Psoas muscle (tissue), 8 donors: ENCODE measurements around the gene DDX24. TPM values are rescaled to one million over a fixed set of nuclear protein-coding genes. Genes with fewer than 3 reads are reported as not detected.

Source experiments
- ATAC-seq, 4 donors: fragments of 200-7000 bp; cut with Tn5 transposase; one replicate each; pipeline ENCODE4 v1.9.1; 2020; ENCODE audit warnings: moderate library complexity in 3 of 4, mild to moderate bottlenecking in 2 of 4
- DNase-seq, 2 donors: peaks; one replicate each; pipeline ENCODE4 v3.0.0-alpha.2; 2020
- H3K27ac ChIP-seq: fragments of 200-600 bp; one replicate; pipeline ENCODE4 v1.8.0; 2022
- H3K27me3 ChIP-seq, 3 donors: fragments of 200-600 bp in 1 of 3; one replicate each; pipeline versions ENCODE4 v1.6.1 to v1.8.0; 2013 to 2022; ENCODE audit warnings: low read length in 2 of 3, mild to moderate bottlenecking in 2 of 3, moderate library complexity in 1 of 3; ENCODE audit not compliant: insufficient read depth in 3 of 3
- H3K36me3 ChIP-seq, 2 donors: fragments of 200-600 bp in 1 of 2; one replicate each; pipeline versions ENCODE4 v1.6.1 to v1.8.0; 2013 to 2022; ENCODE audit warnings: low read depth in 1 of 2, mild to moderate bottlenecking in 1 of 2, moderate library complexity in 1 of 2; ENCODE audit not compliant: insufficient read depth in 1 of 2
- H3K4me1 ChIP-seq: fragments of 200-600 bp; one replicate; pipeline ENCODE4 v1.8.0; 2022
- H3K4me3 ChIP-seq: fragments of 200-600 bp; one replicate; pipeline ENCODE4 v1.8.0; 2022; ENCODE audit warnings: mild to moderate bottlenecking
- H3K9me3 ChIP-seq: fragments of 200-600 bp; one replicate; pipeline ENCODE4 v1.8.0; 2022
- WGBS, 3 donors: extraction: QIAGEN DNeasy Blood & Tissue Kit; methylation state at CpG; one replicate each; pipeline versions ENCODE4 v1.1.6 to v1.1.7; 2013; 5-methylcytosine and 5-hydroxymethylcytosine counted together
- intact Hi-C, 2 donors: fragments of 100-400 bp; cut with DNase I; formaldehyde crosslinking; loops; one replicate each; pipeline versions ENCODE4 v1.11.0 to v1.14.2; 2022
- polyA plus RNA-seq, 3 donors: library from polyadenylated mRNA; stranded (reverse); fragments of 200-250 nt; gene quantifications; one replicate each; pipeline ENCODE4 v1.2.3, GENCODE V29; 2013
- total RNA-seq, 4 donors: library from RNA; stranded (reverse); fragmentation: NEBNext Ultra II Directional in 2 of 4; extraction: Animal tissue kit (Norgen Biotek cat#: 25700) in 2 of 4; gene quantifications; one replicate each; pipeline versions ENCODE4 v1.2.1 to v1.2.4, GENCODE V29; 2021 to 2023
- TF ChIP-seq, protein P1 (sequence below): fragments of 200-600 bp; IDR thresholded peaks from one replicate; pipeline ENCODE4 v1.8.0; 2022; ENCODE audit warnings: antibody characterized with exemption
- donor health status: healthy with polysubstance abuse.
- donor health status: DM: no; HTN: no; CAD: no; lungs with moderate emphysema.
- donor health status: Bipolar disorder and iron deficiency.
- donor health status: healthy.
- donor health status: DM: yes; HTN: yes; CAD: no.
- donor health status: DM: no; HTN: no; CAD: no.
- donor health status: DM: no; HTN: no; CAD: no.
- donor health status: DM: yes; HTN: yes; CAD: no.

DDX24 gene
- total and polyA plus RNA-seq, 7 donors: 66.5 to 190 (median 145) TPM

GRCh38 chr14:94088516-94088915 lies 7.5 kb upstream of the DDX24 start:
- H3K27ac ChIP-seq: no peak overlapping the region
- H3K4me1 ChIP-seq: no peaks in the 10 kb centered on the region
- no peaks in the 10 kb centered on the region for H3K9me3 ChIP-seq
- no peak for ATAC-seq
- no peak overlapping the region for H3K4me3 ChIP-seq
- 85 to 89% (median 87%) methylated on average over 5 of the region's 5 CpGs for WGBS, 3 donors
- intact Hi-C loops: no loop called here
- TF ChIP-seq, protein P1, sequence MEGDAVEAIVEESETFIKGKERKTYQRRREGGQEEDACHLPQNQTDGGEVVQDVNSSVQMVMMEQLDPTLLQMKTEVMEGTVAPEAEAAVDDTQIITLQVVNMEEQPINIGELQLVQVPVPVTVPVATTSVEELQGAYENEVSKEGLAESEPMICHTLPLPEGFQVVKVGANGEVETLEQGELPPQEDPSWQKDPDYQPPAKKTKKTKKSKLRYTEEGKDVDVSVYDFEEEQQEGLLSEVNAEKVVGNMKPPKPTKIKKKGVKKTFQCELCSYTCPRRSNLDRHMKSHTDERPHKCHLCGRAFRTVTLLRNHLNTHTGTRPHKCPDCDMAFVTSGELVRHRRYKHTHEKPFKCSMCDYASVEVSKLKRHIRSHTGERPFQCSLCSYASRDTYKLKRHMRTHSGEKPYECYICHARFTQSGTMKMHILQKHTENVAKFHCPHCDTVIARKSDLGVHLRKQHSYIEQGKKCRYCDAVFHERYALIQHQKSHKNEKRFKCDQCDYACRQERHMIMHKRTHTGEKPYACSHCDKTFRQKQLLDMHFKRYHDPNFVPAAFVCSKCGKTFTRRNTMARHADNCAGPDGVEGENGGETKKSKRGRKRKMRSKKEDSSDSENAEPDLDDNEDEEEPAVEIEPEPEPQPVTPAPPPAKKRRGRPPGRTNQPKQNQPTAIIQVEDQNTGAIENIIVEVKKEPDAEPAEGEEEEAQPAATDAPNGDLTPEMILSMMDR: no peak
- no peaks in the 10 kb centered on the region for H3K36me3 ChIP-seq
- DNase-seq: no peak
- H3K27me3 ChIP-seq: no peaks in the 10 kb centered on the region

DNA sequence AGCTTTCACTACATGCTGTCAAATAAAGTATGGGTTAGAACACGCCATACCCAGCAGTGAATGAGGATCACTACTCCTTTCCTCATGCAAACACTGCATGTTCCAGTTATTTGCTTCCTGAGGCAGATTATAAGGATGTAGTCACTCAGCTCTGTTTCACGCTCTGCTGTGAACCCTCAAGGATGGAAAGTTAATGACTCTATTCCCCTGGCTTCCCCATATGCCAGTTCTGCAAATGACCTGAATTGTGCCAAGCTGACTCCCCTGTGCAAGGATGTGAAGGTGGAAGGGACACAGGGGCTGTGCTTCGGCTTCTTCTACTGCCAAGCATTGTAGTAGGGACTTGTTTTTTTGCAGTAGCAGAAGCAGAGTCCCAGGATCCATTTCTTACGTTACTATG lies 6.9 kb upstream of the DDX24 start:
- H3K4me3 ChIP-seq: no peak overlapping the region
- no peak overlapping the region for H3K27ac ChIP-seq
- no peaks in the 10 kb centered on the region for H3K9me3 ChIP-seq
- H3K27me3 ChIP-seq: no peaks in the 10 kb centered on the region
- H3K4me1 ChIP-seq: no peaks in the 10 kb centered on the region
- WGBS, 3 donors: 72 to 96% (median 74%) methylated on average over 4 of the region's 4 CpGs
- no peak for DNase-seq
- TF ChIP-seq, protein P1: no peak
- no peak for ATAC-seq
- H3K36me3 ChIP-seq: no peaks in the 10 kb centered on the region
- intact Hi-C loops: no loop called here

DNA sequence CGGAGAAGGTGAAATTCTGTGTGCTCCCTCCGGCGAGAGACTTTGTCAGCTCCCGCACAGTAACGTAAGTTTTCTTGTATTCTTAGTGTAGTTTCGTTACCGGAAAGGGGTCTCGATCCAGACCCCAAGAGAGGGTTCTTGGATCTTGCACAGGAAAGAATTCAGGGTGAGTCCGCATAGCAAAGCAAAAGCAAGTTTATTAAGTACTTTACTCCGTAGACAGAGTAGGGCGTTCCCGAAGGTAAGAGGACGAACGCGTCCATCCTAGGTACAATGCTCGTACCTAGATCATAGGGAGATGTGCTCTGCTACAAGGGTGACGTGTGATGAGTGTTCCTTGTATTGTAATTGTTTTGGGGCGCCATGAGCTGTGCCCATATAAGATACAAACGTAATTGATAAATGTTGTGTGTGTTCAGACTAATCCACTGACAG lies 401 bp upstream of the DDX24 start:
- DNase-seq (no peak), ATAC-seq (peak in 1 of 4 donors; percentile 17)
- peaks cover 44% of the 10 kb centered on the region for H3K4me1 ChIP-seq
- TF ChIP-seq, protein P1: no peak
- H3K27ac ChIP-seq: peak overlapping the region; percentile 98
- no peaks in the 10 kb centered on the region for H3K27me3 ChIP-seq
- peak overlapping the region; percentile 87 for H3K4me3 ChIP-seq
- intact Hi-C loops: loop anchor here in 1 of 2 donors (5.0 kb wide), 1 partner anchor 56 kb away; no protein-coding TSS in a partner anchor
- H3K9me3 ChIP-seq: no peaks in the 10 kb centered on the region
- H3K36me3 ChIP-seq: peaks cover 0 to 28% of the 10 kb centered on the region in 2 donors
- 1 to 2% (median 1%) methylated on average over 19 of the region's 19 CpGs for WGBS, 3 donors

DNA sequence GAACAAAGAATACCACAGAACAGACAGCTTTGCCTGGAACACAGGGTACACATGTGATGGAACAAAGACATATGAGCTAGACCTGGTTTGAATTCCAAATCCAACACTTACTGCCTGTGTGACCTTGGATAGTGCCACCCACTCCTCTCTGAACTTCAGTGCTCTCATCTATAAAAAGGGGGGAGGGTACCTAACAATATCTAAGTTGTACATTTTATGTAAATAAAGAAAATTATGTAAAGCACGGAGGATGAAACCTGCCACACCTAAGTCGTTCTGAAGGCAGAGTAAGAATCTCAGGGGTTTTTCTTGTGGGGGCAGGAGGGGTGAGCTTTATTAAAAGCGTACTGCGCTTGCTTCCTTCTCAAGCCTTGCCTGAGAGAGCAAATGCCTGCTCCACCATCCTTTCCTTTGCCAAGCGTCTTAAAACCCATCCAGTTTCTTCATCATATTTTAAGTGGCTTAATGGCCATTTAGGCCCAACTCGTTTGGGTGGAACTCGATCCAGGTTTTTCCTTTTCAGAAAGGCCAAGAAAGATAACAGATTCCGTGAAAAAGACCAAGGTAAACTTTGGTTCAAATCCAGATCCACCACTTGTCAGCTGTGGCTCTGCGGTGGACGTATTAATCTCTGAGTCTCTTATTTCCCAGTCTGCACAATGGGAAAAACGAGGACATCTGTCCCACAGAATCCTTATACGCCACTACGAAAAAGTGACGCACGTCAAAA lies 946 bp downstream of the DDX24 start:
- intact Hi-C loops: loop anchor here in 1 of 2 donors (5.0 kb wide), 1 partner anchor 57 kb away; no protein-coding TSS in a partner anchor
- Histone ChIP-seq H3K27me3 (no peaks in the 10 kb centered on the region), H3K4me3 (peak overlapping the region; percentile 87), H3K4me1 (peaks cover 48% of the 10 kb centered on the region), H3K36me3 (peaks cover 0 to 28% of the 10 kb centered on the region in 2 donors), H3K9me3 (peaks cover 6% of the 10 kb centered on the region), H3K27ac (peak overlapping the region; percentile 98)
- peak in 3 of 4 donors; percentile 65 to 78 (median 69) for ATAC-seq
- DNase-seq: no peak
- TF ChIP-seq, protein P1: no peak
- 3 to 4% (median 4%) methylated on average over 15 of the region's 15 CpGs for WGBS, 3 donors
